ENCODE measurements around the gene CRACR2A. TPM values are rescaled to one million over a fixed set of nuclear protein-coding genes. Genes with fewer than 3 reads are reported as not detected.

The CRACR2A gene
- total and polyA plus RNA-seq, 10 of the 15 experiments (the other 5 are each of a cell fraction or from before 2014, with no cell fraction given) = 2.1 to 18.0 (median 13.2) TPM

DNA sequence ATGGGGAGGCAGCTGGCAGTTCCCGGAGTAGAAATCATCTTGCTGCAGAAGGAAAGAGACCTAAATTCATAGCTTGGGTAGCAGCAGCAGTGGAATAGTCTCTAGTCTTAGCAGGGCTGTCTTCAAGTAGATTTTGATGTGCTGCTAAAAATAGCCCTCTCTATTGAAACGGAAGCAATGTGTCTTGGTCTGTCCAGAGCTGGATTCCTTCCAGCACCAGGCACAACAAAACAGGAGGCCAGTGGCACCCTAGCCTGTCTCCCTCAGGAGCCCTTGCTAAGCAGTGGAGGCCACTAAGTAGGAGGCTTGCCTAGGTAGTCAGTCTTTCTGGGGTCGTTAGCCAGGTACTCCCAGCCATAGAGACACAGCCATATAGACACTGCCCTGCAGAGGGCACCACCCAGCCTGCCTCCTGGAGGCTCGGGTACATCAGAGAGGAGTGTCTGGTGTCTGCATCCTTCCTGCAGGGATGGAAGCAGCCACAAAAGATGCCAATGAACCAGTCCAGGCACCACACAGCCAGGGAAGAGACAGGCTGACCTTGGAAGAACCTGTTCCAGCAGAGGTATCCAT is 97.5 kb downstream of the CRACR2A start:
- ChIA-PET POLR2A (no interaction called here), RAD21 (ENCODE audit: unreplicated experiment) (interaction anchor here (0.7 to 1.5 kb wide), 2 partner anchors 122 to 148 kb away, joined by 3 read pairs; no protein-coding TSS in a partner anchor), CTCF (interaction anchor here (1.2 to 1.6 kb wide), 4 partner anchors 98 to 148 kb away, joined by 4 to 5 read pairs (median 5); partner anchors contain the start of gene CRACR2A), SMC1A (ENCODE audit: uncharacterized antibody, unreplicated experiment) (interaction anchor here (0.6 to 1.0 kb wide), 2 partner anchors 72 to 109 kb away, joined by 3 to 4 read pairs; no protein-coding TSS in a partner anchor)
- Histone ChIP-seq H3K4me2 (ENCODE audit: control insufficient read depth, insufficient read depth) (no peak overlapping the region), H3K27me3 (replicated peaks in 1 of 2; ENCODE audit: control insufficient read depth in 2 of 2, insufficient read depth in 2 of 2, low read length in 1 of 2) (no peaks in the 10 kb centered on the region), H3K9me3 (replicated peaks; ENCODE audit: control insufficient read depth, insufficient read depth, low read length) (no peaks in the 10 kb centered on the region), H3K27ac (ENCODE audit: control insufficient read depth, insufficient read depth) (no peak overlapping the region), H4K20me1 (ENCODE audit: control insufficient read depth, insufficient read depth) (no peaks in the 10 kb centered on the region), H3K36me3 (ENCODE audit: control insufficient read depth in 2 of 2, insufficient read depth in 2 of 2, low read length in 1 of 2) (peaks cover 7 to 9% of the 10 kb centered on the region in 2 experiments; a peak in 3 of 4 replicates), H3K4me3 (no peak overlapping the region), H3K9ac (ENCODE audit: control insufficient read depth, insufficient read depth, low read length) (no peak overlapping the region), H3K4me1 (ENCODE audit: control insufficient read depth, insufficient read depth, low read length) (no peaks in the 10 kb centered on the region), H2AFZ (ENCODE audit: control insufficient read depth, low read depth, low read length) (no peak overlapping the region), H3K79me2 (ENCODE audit: control insufficient read depth, insufficient read depth, low read length) (no peaks in the 10 kb centered on the region)
- intact Hi-C loops (cut with micrococcal nuclease; ENCODE audit: unreplicated experiment) = loop anchor here (5.0 kb wide), 1 partner anchor 122 kb away; no protein-coding TSS in a partner anchor
- in situ Hi-C loops (cut with MboI) = no loop called here
- FAIRE-seq (no peak), DNase-seq (ENCODE audit: low read depth, low spot score) (no peak), ATAC-seq (peak; percentile 66)
- 35% methylated on average over 4 of the region's 4 CpGs for WGBS (ENCODE audit: insufficient coverage, insufficient replicate concordance, low lambda C conversion rate, missing lambda C conversion rate)
- BruUV-seq (replicated peaks) = no TSS peak
- TF ChIP-seq SPI1 (IDR thresholded peaks at IDR 0.05; ENCODE audit: borderline replicate concordance, insufficient read depth, low read depth, low read length) (no peak), SMC3 (IDR thresholded peaks at IDR 0.05; ENCODE audit: borderline replicate concordance, low read length) (peak; percentile 41; the same call in 1 of the 2 replicates), RFX5 (IDR thresholded peaks at IDR 0.05; ENCODE audit: low read depth, low read length) (no peak), BCL11A (IDR thresholded peaks at IDR 0.05; ENCODE audit: low read depth, low read length) (no peak), BRCA1 (IDR thresholded peaks at IDR 0.05; ENCODE audit: low read depth, low read length) (no peak), NFXL1 (IDR thresholded peaks at IDR 0.05; ENCODE audit: borderline replicate concordance) (no peak), TCF7 (IDR thresholded peaks at IDR 0.05; ENCODE audit: borderline replicate concordance) (no peak), FOS (IDR thresholded peaks at IDR 0.05; ENCODE audit: borderline replicate concordance, extremely low read depth, insufficient read length) (no peak), RAD21 (IDR thresholded peaks at IDR 0.05; ENCODE audit: insufficient read depth, low read depth, low read length) (peak; percentile 40), MYC (IDR thresholded peaks at IDR 0.05; ENCODE audit: insufficient read depth, insufficient read length, insufficient replicate concordance, low read length, severe bottlenecking) (no peak), CHD4 (IDR thresholded peaks at IDR 0.05) (no peak), SMAD5 (IDR thresholded peaks at IDR 0.05; ENCODE audit: low read depth) (no peak), ZZZ3 (IDR thresholded peaks at IDR 0.05; ENCODE audit: control insufficient read depth, insufficient read length, low read depth) (no peak)
- TF ChIP-seq, protein P1, sequence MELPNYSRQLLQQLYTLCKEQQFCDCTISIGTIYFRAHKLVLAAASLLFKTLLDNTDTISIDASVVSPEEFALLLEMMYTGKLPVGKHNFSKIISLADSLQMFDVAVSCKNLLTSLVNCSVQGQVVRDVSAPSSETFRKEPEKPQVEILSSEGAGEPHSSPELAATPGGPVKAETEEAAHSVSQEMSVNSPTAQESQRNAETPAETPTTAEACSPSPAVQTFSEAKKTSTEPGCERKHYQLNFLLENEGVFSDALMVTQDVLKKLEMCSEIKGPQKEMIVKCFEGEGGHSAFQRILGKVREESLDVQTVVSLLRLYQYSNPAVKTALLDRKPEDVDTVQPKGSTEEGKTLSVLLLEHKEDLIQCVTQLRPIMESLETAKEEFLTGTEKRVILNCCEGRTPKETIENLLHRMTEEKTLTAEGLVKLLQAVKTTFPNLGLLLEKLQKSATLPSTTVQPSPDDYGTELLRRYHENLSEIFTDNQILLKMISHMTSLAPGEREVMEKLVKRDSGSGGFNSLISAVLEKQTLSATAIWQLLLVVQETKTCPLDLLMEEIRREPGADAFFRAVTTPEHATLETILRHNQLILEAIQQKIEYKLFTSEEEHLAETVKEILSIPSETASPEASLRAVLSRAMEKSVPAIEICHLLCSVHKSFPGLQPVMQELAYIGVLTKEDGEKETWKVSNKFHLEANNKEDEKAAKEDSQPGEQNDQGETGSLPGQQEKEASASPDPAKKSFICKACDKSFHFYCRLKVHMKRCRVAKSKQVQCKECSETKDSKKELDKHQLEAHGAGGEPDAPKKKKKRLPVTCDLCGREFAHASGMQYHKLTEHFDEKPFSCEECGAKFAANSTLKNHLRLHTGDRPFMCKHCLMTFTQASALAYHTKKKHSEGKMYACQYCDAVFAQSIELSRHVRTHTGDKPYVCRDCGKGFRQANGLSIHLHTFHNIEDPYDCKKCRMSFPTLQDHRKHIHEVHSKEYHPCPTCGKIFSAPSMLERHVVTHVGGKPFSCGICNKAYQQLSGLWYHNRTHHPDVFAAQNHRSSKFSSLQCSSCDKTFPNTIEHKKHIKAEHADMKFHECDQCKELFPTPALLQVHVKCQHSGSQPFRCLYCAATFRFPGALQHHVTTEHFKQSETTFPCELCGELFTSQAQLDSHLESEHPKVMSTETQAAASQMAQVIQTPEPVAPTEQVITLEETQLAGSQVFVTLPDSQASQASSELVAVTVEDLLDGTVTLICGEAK (IDR thresholded peaks at IDR 0.05; ENCODE audit: borderline replicate concordance) = no peak
- TF ChIP-seq, protein P2, sequence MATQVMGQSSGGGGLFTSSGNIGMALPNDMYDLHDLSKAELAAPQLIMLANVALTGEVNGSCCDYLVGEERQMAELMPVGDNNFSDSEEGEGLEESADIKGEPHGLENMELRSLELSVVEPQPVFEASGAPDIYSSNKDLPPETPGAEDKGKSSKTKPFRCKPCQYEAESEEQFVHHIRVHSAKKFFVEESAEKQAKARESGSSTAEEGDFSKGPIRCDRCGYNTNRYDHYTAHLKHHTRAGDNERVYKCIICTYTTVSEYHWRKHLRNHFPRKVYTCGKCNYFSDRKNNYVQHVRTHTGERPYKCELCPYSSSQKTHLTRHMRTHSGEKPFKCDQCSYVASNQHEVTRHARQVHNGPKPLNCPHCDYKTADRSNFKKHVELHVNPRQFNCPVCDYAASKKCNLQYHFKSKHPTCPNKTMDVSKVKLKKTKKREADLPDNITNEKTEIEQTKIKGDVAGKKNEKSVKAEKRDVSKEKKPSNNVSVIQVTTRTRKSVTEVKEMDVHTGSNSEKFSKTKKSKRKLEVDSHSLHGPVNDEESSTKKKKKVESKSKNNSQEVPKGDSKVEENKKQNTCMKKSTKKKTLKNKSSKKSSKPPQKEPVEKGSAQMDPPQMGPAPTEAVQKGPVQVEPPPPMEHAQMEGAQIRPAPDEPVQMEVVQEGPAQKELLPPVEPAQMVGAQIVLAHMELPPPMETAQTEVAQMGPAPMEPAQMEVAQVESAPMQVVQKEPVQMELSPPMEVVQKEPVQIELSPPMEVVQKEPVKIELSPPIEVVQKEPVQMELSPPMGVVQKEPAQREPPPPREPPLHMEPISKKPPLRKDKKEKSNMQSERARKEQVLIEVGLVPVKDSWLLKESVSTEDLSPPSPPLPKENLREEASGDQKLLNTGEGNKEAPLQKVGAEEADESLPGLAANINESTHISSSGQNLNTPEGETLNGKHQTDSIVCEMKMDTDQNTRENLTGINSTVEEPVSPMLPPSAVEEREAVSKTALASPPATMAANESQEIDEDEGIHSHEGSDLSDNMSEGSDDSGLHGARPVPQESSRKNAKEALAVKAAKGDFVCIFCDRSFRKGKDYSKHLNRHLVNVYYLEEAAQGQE (IDR thresholded peaks at IDR 0.05; ENCODE audit: low read depth, low read length) = no peak

Data from GM12878 (cell line).